HG03280 (cell line): Measurements from ENCODE around the gene AMTN.
"Not testable (repeated sequence)": the region's sequence is repeated elsewhere in the genome, so short reads cannot be mapped to it uniquely, and the experiment has no call there.

Experiments
- ATAC-seq: cut with Tn5 transposase; IDR thresholded peaks from one replicate; pipeline ENCODE4 v1.9.1; 2021; ENCODE audit warnings: mild to moderate bottlenecking, moderate library complexity; ENCODE audit not compliant: unreplicated experiment

The AMTN gene, protein sequence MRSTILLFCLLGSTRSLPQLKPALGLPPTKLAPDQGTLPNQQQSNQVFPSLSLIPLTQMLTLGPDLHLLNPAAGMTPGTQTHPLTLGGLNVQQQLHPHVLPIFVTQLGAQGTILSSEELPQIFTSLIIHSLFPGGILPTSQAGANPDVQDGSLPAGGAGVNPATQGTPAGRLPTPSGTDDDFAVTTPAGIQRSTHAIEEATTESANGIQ

DNA sequence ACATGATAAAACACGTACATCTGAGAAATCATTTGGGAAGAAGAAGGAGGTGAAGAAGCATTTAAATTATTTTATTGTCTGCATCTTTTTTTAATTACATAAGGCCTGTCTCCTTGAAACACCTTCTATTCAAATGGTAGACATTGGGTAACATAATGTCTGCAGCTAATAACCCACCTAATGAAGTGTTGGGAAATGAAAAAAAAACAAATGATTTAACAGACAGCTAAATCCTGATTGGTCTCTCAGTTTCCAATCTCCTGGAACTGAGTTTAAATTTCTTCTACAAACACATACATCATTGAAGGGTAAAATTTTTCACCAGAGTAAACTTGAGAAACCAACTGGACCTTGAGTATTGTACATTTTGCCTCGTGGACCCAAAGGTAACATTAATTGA is at the start of gene AMTN:
Gene AMTN, plus strand, starts transcription at position 301 of the 400 bp plus-strand sequence. CDS start 209 bp downstream, outside the sequence.
- ATAC-seq: no peak

DNA sequence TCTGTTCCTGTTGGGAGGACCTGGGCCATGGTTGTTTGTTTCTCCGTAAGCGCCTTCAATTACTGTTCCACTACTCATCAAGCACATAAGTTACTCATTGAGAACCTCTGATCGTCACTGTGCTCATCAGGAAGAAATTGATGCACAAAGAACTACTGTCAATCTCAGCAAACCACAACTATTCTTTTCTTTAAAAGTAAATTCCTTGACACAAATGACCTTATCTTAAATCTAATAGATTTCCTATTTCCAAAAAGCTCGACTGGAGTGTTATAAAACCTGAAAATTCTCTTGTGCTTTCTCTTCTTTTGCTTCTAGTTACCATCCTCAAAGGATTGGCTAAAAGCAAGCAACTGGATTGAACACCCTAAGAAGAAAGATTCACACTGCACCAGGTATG is 46.5 kb upstream of the AMTN start, which contains the start of gene MUC7:
Gene MUC7, plus strand, starts transcription at position 301 of the 400 bp plus-strand sequence. CDS start 1,825 bp downstream, outside the sequence.
- ATAC-seq: no peak

- no peak for ATAC-seq
Observed at GRCh38 chr4:70473679-70474078, 44.7 kb upstream of the AMTN start.

DNA sequence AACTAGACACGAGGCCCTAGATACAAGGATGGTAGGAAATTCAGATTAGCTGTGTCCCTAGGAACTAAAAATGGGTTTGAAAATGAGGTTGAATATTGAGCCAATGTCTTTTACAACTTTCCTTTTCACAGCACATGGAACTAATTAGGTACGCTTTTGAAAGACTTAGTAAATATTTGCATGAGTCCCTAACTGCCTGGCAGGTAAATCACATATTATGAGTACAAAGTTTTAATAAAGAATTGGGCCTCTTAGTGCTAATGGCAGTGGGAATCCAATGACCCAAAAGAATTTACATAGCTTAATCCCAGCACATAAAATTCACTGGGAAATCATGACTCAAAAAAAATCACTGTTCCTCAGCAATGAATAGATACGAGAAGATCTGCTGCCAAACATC is 29.6 kb upstream of the AMTN start:
- no peak for ATAC-seq

DNA sequence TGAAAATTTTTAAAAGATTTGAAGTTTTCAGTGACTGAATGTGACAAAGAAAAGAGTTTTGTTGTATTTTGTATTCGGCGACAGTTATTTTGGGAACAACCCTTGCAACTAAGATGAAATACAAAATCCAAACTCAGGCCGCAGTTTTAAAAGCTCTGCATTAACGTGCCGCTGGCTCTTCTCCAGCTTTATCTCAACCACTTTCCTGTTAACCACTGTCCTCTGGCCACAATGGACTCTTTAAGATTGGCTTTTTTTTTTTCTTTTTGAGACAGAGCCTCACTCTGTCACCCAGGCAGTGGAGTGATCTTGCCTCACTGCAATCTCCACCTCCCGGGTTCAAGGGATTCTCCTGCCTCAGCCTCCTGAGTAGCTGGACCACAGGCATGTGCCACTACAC is 22.1 kb upstream of the AMTN start:
- no peak for ATAC-seq

DNA sequence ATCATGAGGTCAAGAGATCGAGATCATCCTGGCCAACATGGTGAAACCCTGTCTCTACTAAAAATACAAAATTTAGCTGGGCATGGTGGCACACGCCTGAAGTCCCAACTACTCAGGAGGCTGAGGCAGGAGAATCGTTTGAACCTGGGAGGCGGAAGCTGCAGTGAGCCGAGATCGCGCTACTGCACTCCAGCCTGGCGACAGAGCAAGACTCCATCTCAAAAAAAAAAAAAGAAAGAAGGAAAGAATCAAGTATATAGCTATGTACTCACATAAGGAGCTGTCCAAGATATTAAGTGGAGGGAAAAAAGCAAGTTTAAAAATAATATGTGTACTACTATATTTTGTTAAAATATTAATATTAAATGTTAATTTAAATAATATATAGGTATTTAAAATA is 16.5 kb upstream of the AMTN start:
- not testable (repeated sequence) for ATAC-seq

- no peak for ATAC-seq
Observed at GRCh38 chr4:70504733-70505132, 13.6 kb upstream of the AMTN start.

- ATAC-seq: peak; percentile 96
Observed at GRCh38 chr4:70505151-70505748, 13.1 kb upstream of the AMTN start.

DNA sequence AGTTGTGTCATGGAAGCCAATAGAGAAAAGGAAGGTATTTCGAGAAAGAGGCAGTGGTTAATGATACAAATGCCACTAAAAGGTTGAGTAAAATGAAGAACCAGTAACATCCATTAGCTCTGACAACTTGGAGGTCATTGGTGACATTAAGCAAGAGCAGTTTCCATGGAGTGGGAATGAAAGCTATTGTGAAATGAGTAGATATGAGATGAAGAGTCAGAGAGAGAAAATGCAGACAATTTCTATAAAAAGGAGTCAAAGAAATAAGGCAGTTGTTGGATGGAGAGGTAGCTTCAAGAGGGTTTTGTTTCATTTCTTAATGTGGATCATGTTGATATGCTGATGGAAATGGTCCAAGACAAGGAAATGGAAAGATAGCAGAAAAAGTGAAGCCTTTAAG is 9.6 kb upstream of the AMTN start:
- ATAC-seq: no peak

GRCh38 chr4:70511365-70511764 is 7.0 kb upstream of the AMTN start:
- no peak for ATAC-seq

DNA sequence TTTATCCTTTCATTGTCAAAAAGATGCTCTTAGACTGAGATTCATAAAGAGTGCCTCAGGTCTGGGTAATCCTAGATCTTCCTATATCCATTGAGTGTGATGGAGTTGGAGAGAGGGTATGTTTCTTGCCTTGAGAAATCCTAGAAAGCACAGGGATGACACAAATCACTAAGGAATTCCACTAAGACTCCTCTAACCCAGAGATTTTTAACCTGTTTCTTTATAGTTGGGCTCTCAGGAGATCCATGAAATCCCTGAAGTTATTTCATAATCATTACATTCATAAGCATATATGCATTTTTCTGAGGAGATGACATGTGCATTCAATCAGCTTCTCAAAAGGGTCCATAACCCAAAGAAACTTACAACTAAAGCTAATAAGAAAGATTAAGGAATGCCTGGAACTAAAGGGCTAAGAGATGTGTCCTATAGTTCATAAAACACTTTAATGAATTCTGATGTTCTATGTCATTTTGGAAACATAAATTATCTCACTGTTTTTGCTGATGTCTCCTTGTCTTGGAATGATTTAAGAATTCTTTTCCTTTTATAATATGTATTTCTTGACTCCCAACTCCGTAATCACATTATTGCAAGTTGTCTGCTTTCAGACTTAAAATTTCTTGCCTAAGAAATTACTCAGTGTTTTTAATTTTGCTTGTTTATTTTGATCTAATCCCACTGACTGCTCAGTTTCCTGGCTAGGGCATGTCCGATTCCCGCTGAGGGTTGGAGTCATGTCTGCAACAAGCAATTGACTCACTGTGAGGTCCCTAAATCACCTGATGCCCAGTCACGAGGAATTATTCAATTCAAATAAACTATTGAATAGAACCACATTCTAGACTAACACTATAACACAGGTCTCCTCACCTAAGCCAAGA is 2.8 kb upstream of the AMTN start:
- no peak for ATAC-seq

GRCh38 chr4:70518716-70519115 is 347 bp downstream of the AMTN start:
- no peak for ATAC-seq

- no peak for ATAC-seq
Observed at GRCh38 chr4:70522626-70523025, 4.3 kb downstream of the AMTN start.

DNA sequence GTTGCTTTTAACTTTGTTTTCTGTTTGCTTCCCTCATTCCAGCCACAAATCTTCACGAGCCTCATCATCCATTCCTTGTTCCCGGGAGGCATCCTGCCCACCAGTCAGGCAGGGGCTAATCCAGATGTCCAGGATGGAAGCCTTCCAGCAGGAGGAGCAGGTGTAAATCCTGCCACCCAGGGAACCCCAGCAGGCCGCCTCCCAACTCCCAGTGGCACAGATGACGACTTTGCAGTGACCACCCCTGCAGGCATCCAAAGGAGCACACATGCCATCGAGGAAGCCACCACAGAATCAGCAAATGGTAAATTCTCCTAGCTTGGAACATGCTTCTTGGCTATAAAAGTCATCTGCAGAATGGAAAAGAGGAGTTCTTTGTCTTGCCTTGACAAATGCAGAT is 12.6 kb downstream of the AMTN start:
- no peak for ATAC-seq

- peak; percentile 88 for ATAC-seq
Observed at GRCh38 chr4:70531981-70532380, 13.6 kb downstream of the AMTN start.

DNA sequence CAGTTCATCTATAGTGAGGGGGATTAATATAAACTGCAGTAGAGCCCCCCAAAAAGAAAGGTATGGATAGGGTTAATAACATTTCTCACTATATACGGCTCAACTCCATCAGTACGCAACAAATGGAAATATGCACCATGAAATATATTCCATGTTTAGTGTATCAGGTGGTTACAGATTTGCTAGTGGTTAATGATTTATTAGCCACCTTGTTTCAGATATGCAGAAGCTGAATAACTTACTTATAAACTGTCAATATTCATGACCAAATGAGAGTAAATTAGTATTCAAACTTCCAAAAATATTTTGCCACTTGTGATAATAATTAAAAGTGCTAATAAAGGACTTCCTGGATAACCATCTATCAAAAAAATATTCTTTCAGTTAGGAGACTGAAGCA is 14.8 kb downstream of the AMTN start:
- no peak for ATAC-seq

GRCh38 chr4:70533791-70534190 is 15.4 kb downstream of the AMTN start:
- no peak for ATAC-seq

- not testable (repeated sequence) for ATAC-seq
Observed at GRCh38 chr4:70534886-70535285, 16.5 kb downstream of the AMTN start.

DNA sequence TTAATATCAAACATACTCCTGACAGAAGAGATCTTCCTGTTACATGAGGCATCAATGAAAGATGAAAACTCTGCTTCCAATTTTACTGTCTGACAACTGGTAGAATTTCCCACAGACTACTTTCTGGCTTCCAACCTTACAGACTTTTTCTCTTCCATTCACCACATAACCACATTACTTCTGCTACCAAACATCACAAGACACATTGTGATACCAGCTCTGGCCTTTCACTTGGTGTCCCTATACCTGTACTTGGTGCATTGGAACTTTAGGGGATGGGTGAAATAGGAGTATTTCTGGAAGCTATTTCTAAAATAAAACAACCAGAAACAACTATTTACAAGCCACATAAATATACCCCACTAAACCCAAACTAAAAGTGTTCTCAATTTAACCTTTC is 20.5 kb downstream of the AMTN start:
- no peak for ATAC-seq

DNA sequence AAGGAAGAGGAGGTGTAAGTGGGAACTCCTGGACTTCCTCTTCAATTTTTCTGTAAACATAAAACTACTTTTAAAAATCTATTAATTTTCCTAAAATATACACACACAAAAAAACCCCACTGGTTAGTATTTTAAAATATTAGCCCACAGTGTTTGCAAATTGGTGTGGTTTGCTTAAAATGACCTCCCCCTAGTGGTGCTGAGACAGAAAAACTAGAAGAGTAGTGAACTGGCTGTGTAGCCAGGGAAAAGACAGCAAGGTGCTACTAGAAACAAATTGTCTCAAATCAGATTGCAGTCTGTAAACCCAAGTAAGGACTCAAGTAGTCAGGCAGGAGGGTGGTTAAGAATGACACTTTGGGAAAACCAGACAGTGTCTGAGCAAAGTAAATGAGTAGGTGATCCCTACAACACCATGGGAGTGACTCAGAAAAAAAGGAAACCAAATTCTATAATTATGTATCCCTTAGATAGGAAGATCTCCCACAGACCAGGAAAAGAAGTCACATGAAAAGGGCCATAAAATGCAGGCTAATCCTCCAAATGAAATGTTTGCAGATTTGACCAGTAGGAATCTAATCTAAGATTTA is 26.0 kb downstream of the AMTN start:
- no peak for ATAC-seq

DNA sequence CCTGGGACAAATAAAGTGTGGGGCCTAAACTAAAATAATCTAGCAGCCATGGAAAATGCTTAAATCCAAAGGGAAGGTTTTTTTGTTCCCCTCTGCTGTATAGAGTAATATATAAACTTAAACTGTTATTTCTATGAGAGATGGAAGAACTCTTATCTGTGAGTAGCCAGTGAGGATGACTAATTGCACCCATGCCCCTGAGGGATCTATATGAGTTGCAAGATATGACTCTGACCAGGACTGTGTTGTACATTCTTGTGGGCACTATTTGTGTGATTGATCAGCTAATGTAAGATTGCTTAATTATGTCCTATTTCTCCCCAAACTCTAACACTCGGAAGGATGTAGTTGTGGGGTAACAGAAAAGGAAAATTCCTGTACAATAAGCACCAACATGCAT is 38.5 kb downstream of the AMTN start:
- no peak for ATAC-seq
